IMR-90 (cell line): Measurements from ENCODE around the gene ZNF662. TPM values are rescaled to one million over a fixed set of nuclear protein-coding genes. Genes with fewer than 3 reads are reported as not detected.

Source experiments
- ATAC-seq: fragments of 200-7000 bp; cut with Tn5 transposase; 2 replicates; pipeline ENCODE4 v1.9.1; 2020; ENCODE audit warnings: low read depth, mild to moderate bottlenecking, moderate library complexity
- BruUV-seq: library from RNA; stranded (reverse); fragments of 400-500 nt; replicated peaks from 2 replicates; lab custom pipeline; 2021; lab: Mats Ljungman, UMichigan
- CTCF ChIA-PET: fragments of 300-600 bp; formaldehyde crosslinking; extraction: SDS; loops from one replicate; lab custom pipeline; 2021; ENCODE audit warnings: antibody characterized with exemption; lab: Yijun Ruan, JAX
- POLR2A ChIA-PET: fragments of 300-600 bp; sonication (Branson Sonifier 250); formaldehyde crosslinking; loops from one replicate; lab custom pipeline; 2022; ENCODE audit warnings: antibody characterized with exemption; ENCODE audit not compliant: unreplicated experiment; lab: Charles Lee
- DNase-seq: peaks from one replicate; pipeline ENCODE4 v3.0.0; 2013
- H2AFZ ChIP-seq: replicated peaks from 2 replicates; pipeline ENCODE3; 2013; ENCODE audit warnings: low read length, mild to moderate bottlenecking; ENCODE audit not compliant: poor library complexity
- H2AK5ac ChIP-seq: 2 replicates; pipeline ENCODE4 v1.6.1; 2013; ENCODE audit warnings: low read depth, low read length, inconsistent platforms
- H2AK9ac ChIP-seq: replicated peaks from 2 replicates; pipeline ENCODE3; 2013; ENCODE audit warnings: mild to moderate bottlenecking, low read depth, low read length, moderate library complexity; ENCODE audit not compliant: poor library complexity
- H2BK120ac ChIP-seq: 2 replicates; pipeline ENCODE4 v1.6.1; 2013; ENCODE audit warnings: low read depth, low read length, inconsistent platforms
- H2BK15ac ChIP-seq: 3 replicates; pipeline ENCODE4 v1.6.1; 2013; ENCODE audit warnings: low read depth, low read length, inconsistent platforms
- H2BK20ac ChIP-seq: 2 replicates; pipeline ENCODE4 v1.6.1; 2013; ENCODE audit warnings: low read depth, mild to moderate bottlenecking, inconsistent platforms, low read length, moderate library complexity
- H2BK5ac ChIP-seq: 2 replicates; pipeline ENCODE4 v1.6.1; 2013; ENCODE audit warnings: mild to moderate bottlenecking, low read depth, low read length, inconsistent platforms; ENCODE audit not compliant: poor library complexity, severe bottlenecking
- H3K14ac ChIP-seq: replicated peaks from 2 replicates; pipeline ENCODE4 v1.6.1; 2013; ENCODE audit warnings: low read depth, low read length, inconsistent platforms
- H3K18ac ChIP-seq: 2 replicates; pipeline ENCODE4 v1.6.1; 2013; ENCODE audit warnings: low read depth, low read length, control low read depth
- H3K23ac ChIP-seq: 2 replicates; pipeline ENCODE4 v1.6.1; 2013; ENCODE audit warnings: low read depth, low read length, inconsistent platforms
- H3K27ac ChIP-seq: 2 replicates; pipeline ENCODE4 v1.5.1; 2013; ENCODE audit warnings: mild to moderate bottlenecking, control low read depth, low read length; ENCODE audit not compliant: insufficient read depth
- H3K27me3 ChIP-seq: 2 replicates; pipeline ENCODE4 v1.6.1; 2013; ENCODE audit warnings: low read length; ENCODE audit not compliant: control insufficient read depth, insufficient read depth
- H3K36me3 ChIP-seq: 2 replicates; pipeline ENCODE4 v1.6.1; 2013; ENCODE audit warnings: low read length, mixed read lengths; ENCODE audit not compliant: control insufficient read depth, insufficient read depth
- H3K4ac ChIP-seq: 2 replicates; pipeline ENCODE4 v1.6.1; 2013; ENCODE audit warnings: low read depth, low read length, inconsistent platforms
- H3K4me1 ChIP-seq: 2 replicates; pipeline ENCODE4 v1.6.1; 2013; ENCODE audit warnings: low read length, mixed read lengths; ENCODE audit not compliant: control insufficient read depth, insufficient read depth
- H3K4me2 ChIP-seq: 2 replicates; pipeline ENCODE4 v1.6.1; 2013; ENCODE audit warnings: low read depth, mild to moderate bottlenecking, control low read depth, low read length, moderate library complexity
- H3K4me3 ChIP-seq: 2 replicates; pipeline ENCODE4 v1.5.1; 2013; ENCODE audit warnings: low read depth, mild to moderate bottlenecking, control low read depth, low read length, moderate library complexity; ENCODE audit not compliant: insufficient read depth
- H3K56ac ChIP-seq: 2 replicates; pipeline ENCODE4 v1.6.1; 2013; ENCODE audit warnings: low read length, inconsistent platforms; ENCODE audit not compliant: insufficient read depth; ENCODE audit errors: extremely low read depth
- H3K79me1 ChIP-seq, 2 experiments: 2 replicates each; pipeline ENCODE4 v1.6.1; 2013; ENCODE audit warnings: low read length in 2 of 2, inconsistent platforms in 1 of 2, low read depth in 1 of 2
- H3K9ac ChIP-seq: 2 replicates; pipeline ENCODE4 v1.6.1; 2013; ENCODE audit warnings: low read depth, low read length, control low read depth
- H3K9me1 ChIP-seq: 2 replicates; pipeline ENCODE4 v1.6.1; 2013; ENCODE audit warnings: low read length, inconsistent platforms; ENCODE audit not compliant: insufficient read depth
- H3K9me3 ChIP-seq: 2 replicates; pipeline ENCODE4 v1.6.1; 2013; ENCODE audit warnings: low read length; ENCODE audit not compliant: control insufficient read depth, insufficient read depth
- H4K20me1 ChIP-seq: 2 replicates; pipeline ENCODE4 v1.6.1; 2013; ENCODE audit warnings: low read length, inconsistent platforms; ENCODE audit not compliant: insufficient read depth
- H4K5ac ChIP-seq: 2 replicates; pipeline ENCODE4 v1.6.1; 2013; ENCODE audit warnings: mild to moderate bottlenecking, low read depth, low read length, control low read depth
- H4K8ac ChIP-seq, 2 experiments: 2 replicates each; pipeline ENCODE4 v1.6.1; 2013; ENCODE audit warnings: low read depth in 2 of 2, low read length in 2 of 2, control low read depth in 1 of 2, inconsistent platforms in 1 of 2
- H4K91ac ChIP-seq: 2 replicates; pipeline ENCODE4 v1.6.1; 2013; ENCODE audit warnings: low read depth, low read length, inconsistent platforms; ENCODE audit not compliant: insufficient read depth
- BHLHE40 ChIP-seq: fragments of 150-350 bp; IDR thresholded peaks from 2 replicates; pipeline ENCODE4 v1.6.1; 2016; ENCODE audit warnings: mild to moderate bottlenecking, low read depth, low read length
- CHD1 ChIP-seq: IDR thresholded peaks from 2 replicates; pipeline ENCODE4 v1.6.1; 2012; ENCODE audit warnings: low read depth, low read length, improper control_type of control experiment
- FOS ChIP-seq: fragments of 150-350 bp; IDR thresholded peaks from 2 replicates; pipeline ENCODE4 v1.6.1; 2016; ENCODE audit warnings: low read depth, low read length
- MAFK ChIP-seq: IDR thresholded peaks from 2 replicates; pipeline ENCODE4 v1.6.1; 2012; ENCODE audit warnings: low read depth, low read length, improper control_type of control experiment
- MXI1 ChIP-seq: IDR thresholded peaks from 2 replicates; pipeline ENCODE4 v1.6.1; 2012; ENCODE audit warnings: low read depth, mild to moderate bottlenecking, low read length, moderate library complexity, borderline replicate concordance
- RCOR1 ChIP-seq: IDR thresholded peaks from 2 replicates; pipeline ENCODE4 v1.6.1; 2012; ENCODE audit warnings: mild to moderate bottlenecking, low read length, improper control_type of control experiment; ENCODE audit not compliant: insufficient replicate concordance
- RFX5 ChIP-seq: IDR thresholded peaks from 2 replicates; pipeline ENCODE4 v1.8.0; 2012; ENCODE audit warnings: low read depth, mild to moderate bottlenecking, low read length, moderate library complexity
- SMC3 ChIP-seq: fragments of 150-350 bp; IDR thresholded peaks from 2 replicates; pipeline ENCODE4 v1.6.1; 2016; ENCODE audit warnings: low read depth, mild to moderate bottlenecking, antibody characterized with exemption, low read length, moderate library complexity
- WGBS, 2 experiments: methylation state at CpG; one replicate each; pipeline versions ENCODE4 v1.1.5 to v1.1.7; 2013; ENCODE audit warnings: missing lambda C conversion rate in 2 of 2; ENCODE audit not compliant: insufficient read length in 1 of 2; ENCODE audit errors: extremely low coverage in 2 of 2; 5-methylcytosine and 5-hydroxymethylcytosine counted together
- dilution Hi-C: fragments of 300-500 bp; cut with HindIII; formaldehyde crosslinking; loops from one replicate; pipeline ENCODE4 v1.14.3; 2018; ENCODE audit warnings: low sequenced_read_pairs; ENCODE audit not compliant: unreplicated experiment
- in situ Hi-C: fragments of 300-500 bp; cut with MboI; formaldehyde crosslinking; loops from 3 replicates; pipeline ENCODE4 v1.14.3; 2019; ENCODE audit warnings: low sequenced_read_pairs, inconsistent platforms, mixed read lengths
- intact Hi-C: fragments of 100-400 bp; cut with micrococcal nuclease; formaldehyde crosslinking; loops from 2 replicates; pipeline ENCODE4 v1.10.0; 2022
- polyA plus RNA-seq, 3 experiments: library from polyadenylated mRNA; depleted of rRNA; stranded (reverse); fragments of >200 nt; gene quantifications; 2 replicates each; pipeline ENCODE4 v1.2.3, GENCODE V29; 2012; ENCODE audit warnings: low replicate concordance in 1 of 3
- total RNA-seq: library from RNA; depleted of rRNA; stranded (reverse); fragments of >200 nt; gene quantifications from 2 replicates; pipeline ENCODE4 v1.2.3, GENCODE V29; 2012
- TF ChIP-seq, protein P1 (sequence below): conservative IDR thresholded peaks from 2 replicates; pipeline ENCODE4 v1.5.1; 2012; ENCODE audit warnings: mild to moderate bottlenecking, low read depth, low read length, improper control_type of control experiment

ZNF662 gene
- total and polyA plus RNA-seq, 2 of the 4 experiments (the other 2 are of a cell fraction) = 0.29 to 0.54 TPM

DNA sequence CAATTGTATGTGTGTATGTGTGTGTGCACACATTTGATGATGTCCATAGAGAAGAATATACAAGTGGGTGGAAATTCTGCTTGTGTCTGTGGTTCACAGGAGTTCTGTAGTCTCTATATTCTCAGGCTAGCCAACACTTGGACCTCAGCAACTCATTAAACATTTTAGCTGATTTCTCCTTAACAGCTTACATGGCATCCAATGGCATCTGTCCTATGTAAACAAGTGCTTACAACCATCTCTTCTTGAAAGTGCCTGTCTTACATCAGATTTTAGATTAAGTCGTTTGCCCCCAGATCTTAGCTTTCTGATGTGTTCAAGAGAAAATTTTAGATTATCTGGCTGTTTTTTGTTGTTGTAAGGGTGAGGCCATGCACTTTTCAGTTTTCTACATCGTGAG is 29.0 kb downstream of the ZNF662 start:
- H3K4me3 ChIP-seq = no peak overlapping the region
- intact Hi-C loops (no loop called here), in situ Hi-C loops (no loop called here), dilution Hi-C loops (no loop called here)
- H2AK9ac ChIP-seq = no peak overlapping the region
- TF ChIP-seq MXI1 = no peak
- TF ChIP-seq FOS = no peak
- TF ChIP-seq MAFK = no peak
- no peak for TF ChIP-seq SMC3
- TF ChIP-seq BHLHE40 = no peak
- TF ChIP-seq RCOR1 = no peak
- no peak for TF ChIP-seq CHD1
- no peak for TF ChIP-seq RFX5
- TF ChIP-seq, protein P1, sequence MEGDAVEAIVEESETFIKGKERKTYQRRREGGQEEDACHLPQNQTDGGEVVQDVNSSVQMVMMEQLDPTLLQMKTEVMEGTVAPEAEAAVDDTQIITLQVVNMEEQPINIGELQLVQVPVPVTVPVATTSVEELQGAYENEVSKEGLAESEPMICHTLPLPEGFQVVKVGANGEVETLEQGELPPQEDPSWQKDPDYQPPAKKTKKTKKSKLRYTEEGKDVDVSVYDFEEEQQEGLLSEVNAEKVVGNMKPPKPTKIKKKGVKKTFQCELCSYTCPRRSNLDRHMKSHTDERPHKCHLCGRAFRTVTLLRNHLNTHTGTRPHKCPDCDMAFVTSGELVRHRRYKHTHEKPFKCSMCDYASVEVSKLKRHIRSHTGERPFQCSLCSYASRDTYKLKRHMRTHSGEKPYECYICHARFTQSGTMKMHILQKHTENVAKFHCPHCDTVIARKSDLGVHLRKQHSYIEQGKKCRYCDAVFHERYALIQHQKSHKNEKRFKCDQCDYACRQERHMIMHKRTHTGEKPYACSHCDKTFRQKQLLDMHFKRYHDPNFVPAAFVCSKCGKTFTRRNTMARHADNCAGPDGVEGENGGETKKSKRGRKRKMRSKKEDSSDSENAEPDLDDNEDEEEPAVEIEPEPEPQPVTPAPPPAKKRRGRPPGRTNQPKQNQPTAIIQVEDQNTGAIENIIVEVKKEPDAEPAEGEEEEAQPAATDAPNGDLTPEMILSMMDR = no peak
- no peak overlapping the region for H2AK5ac ChIP-seq
- H3K9me3 ChIP-seq = no peaks in the 10 kb centered on the region; the same call in 1 of the 2 replicates
- H3K4ac ChIP-seq = no peak overlapping the region
- no peak overlapping the region for H3K56ac ChIP-seq
- H3K23ac ChIP-seq = no peak overlapping the region
- no peak overlapping the region for H3K4me2 ChIP-seq
- no peak overlapping the region for H2BK20ac ChIP-seq
- no peak overlapping the region for H2BK5ac ChIP-seq
- no peaks in the 10 kb centered on the region for H3K9me1 ChIP-seq
- no peak overlapping the region for H4K8ac ChIP-seq
- CTCF ChIA-PET = no interaction called here
- POLR2A ChIA-PET = no interaction called here
- DNase-seq = no peak
- no peak overlapping the region for H2AFZ ChIP-seq
- no peaks in the 10 kb centered on the region for H4K20me1 ChIP-seq
- no peak overlapping the region for H4K91ac ChIP-seq
- ATAC-seq = no peak
- H3K18ac ChIP-seq = no peak overlapping the region
- H2BK120ac ChIP-seq = no peak overlapping the region
- no peak overlapping the region for H4K5ac ChIP-seq
- no peaks in the 10 kb centered on the region for H3K27me3 ChIP-seq
- no peak overlapping the region for H3K9ac ChIP-seq
- H3K27ac ChIP-seq = no peak overlapping the region
- no peaks in the 10 kb centered on the region for H3K79me1 ChIP-seq
- H3K36me3 ChIP-seq = no peaks in the 10 kb centered on the region
- H3K14ac ChIP-seq = no peak overlapping the region
- WGBS, 2 experiments = no CpG with 5 or more reads among the region's 2 CpGs
- H3K4me1 ChIP-seq = no peaks in the 10 kb centered on the region
- BruUV-seq = no TSS peak
- H2BK15ac ChIP-seq = no peak overlapping the region
